Measurements from ENCODE around the gene LPCAT2.

LPCAT2 gene

GRCh38 chr16:55508941-55509931 lies at the start of gene LPCAT2:
TSS of gene LPCAT2 (plus strand) at chr16:55509072. CDS start at chr16:55509182, 110 bp downstream.
- DNase-seq, result peak in 40 of 51 donors; percentile 18 to 85 (median 62)

- DNase-seq, result no peak
Observed at GRCh38 chr16:55462241-55462640, 46.6 kb upstream of the LPCAT2 start.

GRCh38 chr16:55464375-55464774 lies 44.5 kb upstream of the LPCAT2 start:
- DNase-seq, result no peak

- peak in 50 of 51 donors; percentile 12 to 92 (median 72) for DNase-seq
Observed at GRCh38 chr16:55465077-55465896, 43.6 kb upstream of the LPCAT2 start.

GRCh38 chr16:55466209-55466608 lies 42.7 kb upstream of the LPCAT2 start:
- no peak for DNase-seq

- no peak for DNase-seq
Observed at GRCh38 chr16:55467898-55468297, 41.0 kb upstream of the LPCAT2 start.

- no peak for DNase-seq
Observed at GRCh38 chr16:55468352-55468990, 40.4 kb upstream of the LPCAT2 start.

GRCh38 chr16:55469821-55470532 lies 38.9 kb upstream of the LPCAT2 start:
- no peak for DNase-seq

- DNase-seq, result peak in 5 of 51 donors; percentile 1 to 33 (median 11)
Observed at GRCh38 chr16:55470533-55471371, 38.1 kb upstream of the LPCAT2 start.

- DNase-seq, result no peak
Observed at GRCh38 chr16:55471448-55472097, 37.3 kb upstream of the LPCAT2 start.

GRCh38 chr16:55473587-55473986 lies 35.3 kb upstream of the LPCAT2 start:
- DNase-seq, result no peak

- no peak for DNase-seq
Observed at GRCh38 chr16:55474821-55475220, 34.1 kb upstream of the LPCAT2 start.

GRCh38 chr16:55475919-55476318 lies 33.0 kb upstream of the LPCAT2 start:
- no peak for DNase-seq

- no peak for DNase-seq
Observed at GRCh38 chr16:55476625-55477533, 32.0 kb upstream of the LPCAT2 start.

- DNase-seq, result no peak
Observed at GRCh38 chr16:55477736-55478135, 31.1 kb upstream of the LPCAT2 start.

GRCh38 chr16:55478827-55479429 lies 29.9 kb upstream of the LPCAT2 start, which contains the start of gene MMP2:
TSS of gene MMP2 (plus strand) at chr16:55479198. CDS start at chr16:55479480, 282 bp downstream.
- DNase-seq, result peak in 11 of 51 donors; percentile 2 to 32 (median 15)

- DNase-seq, result no peak
Observed at GRCh38 chr16:55479430-55480140, 29.3 kb upstream of the LPCAT2 start.

Data from hypothalamus (tissue), 51 donors.